Endothelial cell of umbilical vein (primary cell): Measurements from ENCODE around the gene B3GALT5. TPM values are rescaled to one million over a fixed set of nuclear protein-coding genes. Genes with fewer than 3 reads are reported as not detected.

Experiments
- BruUV-seq: library from RNA; stranded (reverse); fragments of 400-500 nt; replicated peaks from 2 replicates; lab custom pipeline; 2021; lab: Mats Ljungman, UMichigan
- CTCF ChIA-PET: fragments of 300-600, 350-600 bp; sonication (Branson Sonifier 250); formaldehyde crosslinking; loops from one replicate; lab custom pipeline; 2021; ENCODE audit warnings: antibody characterized with exemption, inconsistent platforms; lab: Charles Lee
- POLR2A ChIA-PET: fragments of 300-600, 350-600 bp; sonication (Branson Sonifier 250); formaldehyde crosslinking; loops from one replicate; lab custom pipeline; 2021; ENCODE audit warnings: antibody characterized with exemption, inconsistent platforms; lab: Charles Lee
- DNase-seq: peaks from one replicate; pipeline ENCODE4 v3.0.0-alpha.2; 2011; ENCODE audit warnings: low read depth, low spot score
- FAIRE-seq: peaks from 2 replicates; lab custom pipeline; 2011; peaks lifted over from hg19 to GRCh38; lab: Jason Lieb, UNC
- H2AFZ ChIP-seq: 2 replicates; pipeline ENCODE4 v1.6.0; 2012; ENCODE audit warnings: low read depth, low read length, control low read depth, inconsistent platforms
- H3K27ac ChIP-seq: 2 replicates; pipeline ENCODE4 v1.5.1; 2011; ENCODE audit warnings: low read depth, mild to moderate bottlenecking, control low read depth, low read length, moderate library complexity; ENCODE audit not compliant: insufficient read depth
- H3K27me3 ChIP-seq, 2 experiments: 2 replicates each; pipeline versions ENCODE4 v1.6.0 to v1.6.1; 2011; ENCODE audit warnings: low read length in 2 of 2, mixed read lengths in 1 of 2; ENCODE audit not compliant: control insufficient read depth in 2 of 2, insufficient read depth in 2 of 2
- H3K36me3 ChIP-seq, 2 experiments: 2 replicates in 1 of 2; 3 replicates in 1 of 2; pipeline ENCODE4 v1.5.1; 2011; ENCODE audit warnings: low read length in 2 of 2, mild to moderate bottlenecking in 1 of 2, moderate library complexity in 1 of 2; ENCODE audit not compliant: control insufficient read depth in 2 of 2, insufficient read depth in 2 of 2; ENCODE audit errors: extremely low read depth in 1 of 2
- H3K4me1 ChIP-seq: 3 replicates; pipeline ENCODE4 v1.5.1; 2011; ENCODE audit warnings: mild to moderate bottlenecking, low read length; ENCODE audit not compliant: control insufficient read depth, insufficient read depth; ENCODE audit errors: extremely low read depth
- H3K4me2 ChIP-seq: 2 replicates; pipeline ENCODE4 v1.6.1; 2011; ENCODE audit warnings: low read length, control low read depth, mixed read lengths; ENCODE audit not compliant: insufficient read depth
- H3K4me3 ChIP-seq, 3 experiments: fragments of 200-600 bp in 1 of 3; sonication (generic), shearing (Covaris generic) in 1 of 3; replicated peaks in 1 of 3; 2 replicates each; pipeline ENCODE4 v1.5.1; 2011 to 2016; ENCODE audit warnings: control low read depth in 3 of 3, low read length in 3 of 3, mild to moderate bottlenecking in 2 of 3, inconsistent platforms in 1 of 3, low read depth in 1 of 3, moderate library complexity in 1 of 3; ENCODE audit not compliant: insufficient read depth in 1 of 3
- H3K79me2 ChIP-seq: 2 replicates; pipeline ENCODE4 v1.6.0; 2012; ENCODE audit warnings: low read length, inconsistent platforms; ENCODE audit not compliant: control insufficient read depth, insufficient read depth
- H3K9ac ChIP-seq: replicated peaks from 2 replicates; pipeline ENCODE3; 2011; ENCODE audit warnings: low read length, control low read depth; ENCODE audit not compliant: insufficient read depth; ENCODE audit errors: extremely low read depth
- H3K9me1 ChIP-seq: replicated peaks from 3 replicates; pipeline ENCODE4 v1.6.0; 2011; ENCODE audit warnings: mild to moderate bottlenecking, low read length; ENCODE audit not compliant: control insufficient read depth, insufficient read depth; ENCODE audit errors: extremely low read depth
- H3K9me3 ChIP-seq: replicated peaks from 2 replicates; pipeline ENCODE4 v1.5.1; 2012; ENCODE audit warnings: low read length, inconsistent platforms; ENCODE audit not compliant: control insufficient read depth, insufficient read depth
- H4K20me1 ChIP-seq: replicated peaks from 2 replicates; pipeline ENCODE3; 2011; ENCODE audit warnings: mild to moderate bottlenecking, low read length; ENCODE audit not compliant: control insufficient read depth, insufficient read depth; ENCODE audit errors: extremely low read depth
- GATA2 ChIP-seq: IDR thresholded peaks from 2 replicates; pipeline ENCODE4 v1.7.0; 2011; ENCODE audit warnings: low read depth, mild to moderate bottlenecking, moderate library complexity, mixed read lengths, low read length; ENCODE audit not compliant: insufficient read length, insufficient read depth
- MYC ChIP-seq: IDR thresholded peaks from one replicate; pipeline ENCODE4 v1.6.1; 2011; ENCODE audit warnings: mild to moderate bottlenecking, low read depth, low read length
- POLR2AphosphoS5 ChIP-seq: IDR thresholded peaks from 2 replicates; pipeline ENCODE4 v1.6.1; 2012; ENCODE audit warnings: low read depth, mild to moderate bottlenecking, control low read depth, low read length, moderate library complexity; ENCODE audit not compliant: insufficient read depth
- dilution Hi-C: fragments of 300-500 bp; cut with MboI; formaldehyde crosslinking; loops from one replicate; pipeline ENCODE4 v1.15.0; 2019; ENCODE audit warnings: low sequenced_read_pairs; ENCODE audit not compliant: extremely low pct_ligation_motif_present
- intact Hi-C: fragments of 100-400 bp; cut with micrococcal nuclease; formaldehyde crosslinking; loops from one replicate; pipeline ENCODE4 v1.10.0; 2022
- polyA plus RNA-seq, 4 experiments: library from polyadenylated mRNA; depleted of rRNA in 3 of 4; stranded (reverse) in 3 of 4; unstranded in 1 of 4; fragments of >200 nt; gene quantifications; 2 replicates each; pipeline versions ENCODE4 v1.2.1 to v1.2.3, GENCODE V29; 2011 to 2012; ENCODE audit warnings: missing spikeins in 1 of 4
- total RNA-seq: library from RNA; stranded (reverse); gene quantifications from 2 replicates; pipeline ENCODE4 v1.2.3, GENCODE V29; 2021
- TF ChIP-seq, protein P1 (sequence below), 2 donors: IDR thresholded peaks; 1 replicate in 1 of 2; 2 replicates in 1 of 2; pipeline ENCODE4 v1.5.1; 2011; ENCODE audit warnings: low read length in 2 of 2, mild to moderate bottlenecking in 2 of 2, moderate library complexity in 2 of 2, control low read depth in 1 of 2, inconsistent platforms in 1 of 2, low read depth in 1 of 2; ENCODE audit not compliant: insufficient read depth in 1 of 2; ENCODE audit errors: extremely low read depth in 1 of 2

Gene B3GALT5
- total and polyA plus RNA-seq, 2 donors (not counting 3 experiments of a cell fraction or from before 2014, with no cell fraction given) = 0.04 TPM; not detected in 1

GRCh38 chr21:39597595-39597994 is 15.1 kb upstream of the B3GALT5 start:
- Histone ChIP-seq H4K20me1 (no peaks in the 10 kb centered on the region), H3K27me3 (no peaks in the 10 kb centered on the region), H3K36me3 (no peaks in the 10 kb centered on the region), H3K79me2 (no peaks in the 10 kb centered on the region), H2AFZ (no peak overlapping the region), H3K9me1 (no peaks in the 10 kb centered on the region), H3K9me3 (no peaks in the 10 kb centered on the region), H3K9ac (no peak overlapping the region), H3K4me2 (no peak overlapping the region), H3K27ac (no peak overlapping the region), H3K4me3 (no peak overlapping the region), H3K4me1 (no peaks in the 10 kb centered on the region)
- DNase-seq (no peak), FAIRE-seq (no peak)
- dilution Hi-C loops = no loop called here
- intact Hi-C loops = no loop called here
- POLR2A ChIA-PET = no interaction called here
- TF ChIP-seq, protein P1, sequence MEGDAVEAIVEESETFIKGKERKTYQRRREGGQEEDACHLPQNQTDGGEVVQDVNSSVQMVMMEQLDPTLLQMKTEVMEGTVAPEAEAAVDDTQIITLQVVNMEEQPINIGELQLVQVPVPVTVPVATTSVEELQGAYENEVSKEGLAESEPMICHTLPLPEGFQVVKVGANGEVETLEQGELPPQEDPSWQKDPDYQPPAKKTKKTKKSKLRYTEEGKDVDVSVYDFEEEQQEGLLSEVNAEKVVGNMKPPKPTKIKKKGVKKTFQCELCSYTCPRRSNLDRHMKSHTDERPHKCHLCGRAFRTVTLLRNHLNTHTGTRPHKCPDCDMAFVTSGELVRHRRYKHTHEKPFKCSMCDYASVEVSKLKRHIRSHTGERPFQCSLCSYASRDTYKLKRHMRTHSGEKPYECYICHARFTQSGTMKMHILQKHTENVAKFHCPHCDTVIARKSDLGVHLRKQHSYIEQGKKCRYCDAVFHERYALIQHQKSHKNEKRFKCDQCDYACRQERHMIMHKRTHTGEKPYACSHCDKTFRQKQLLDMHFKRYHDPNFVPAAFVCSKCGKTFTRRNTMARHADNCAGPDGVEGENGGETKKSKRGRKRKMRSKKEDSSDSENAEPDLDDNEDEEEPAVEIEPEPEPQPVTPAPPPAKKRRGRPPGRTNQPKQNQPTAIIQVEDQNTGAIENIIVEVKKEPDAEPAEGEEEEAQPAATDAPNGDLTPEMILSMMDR (IDR thresholded peaks at IDR 0.05; ENCODE audit: extremely low read depth in 1 of 2, insufficient read depth in 1 of 2, low read depth in 1 of 2, low read length in 2 of 2) = no peak
- TF ChIP-seq MYC = no peak
- no peak for TF ChIP-seq POLR2AphosphoS5
- no peak for TF ChIP-seq GATA2
- no TSS peak for BruUV-seq
- CTCF ChIA-PET = no interaction called here
